GM23248 (cell line): ENCODE data around the gene LRRK2.

Experiments used
- EZH2 ChIP-seq: fragments of 200-600 bp; sonication (generic); IDR thresholded peaks from 2 replicates; pipeline ENCODE4 v1.6.1; 2018; ENCODE audit warnings: antibody characterized with exemption, mild to moderate bottlenecking; ENCODE audit not compliant: insufficient read depth, poor library complexity, severe bottlenecking
- EZH2phosphoT487 ChIP-seq: fragments of 200-600 bp; sonication (generic); IDR thresholded peaks from 2 replicates; pipeline ENCODE4 v1.6.1; 2018; ENCODE audit warnings: antibody characterized with exemption, moderate library complexity, mild to moderate bottlenecking, low read depth; ENCODE audit not compliant: insufficient read depth

DNA sequence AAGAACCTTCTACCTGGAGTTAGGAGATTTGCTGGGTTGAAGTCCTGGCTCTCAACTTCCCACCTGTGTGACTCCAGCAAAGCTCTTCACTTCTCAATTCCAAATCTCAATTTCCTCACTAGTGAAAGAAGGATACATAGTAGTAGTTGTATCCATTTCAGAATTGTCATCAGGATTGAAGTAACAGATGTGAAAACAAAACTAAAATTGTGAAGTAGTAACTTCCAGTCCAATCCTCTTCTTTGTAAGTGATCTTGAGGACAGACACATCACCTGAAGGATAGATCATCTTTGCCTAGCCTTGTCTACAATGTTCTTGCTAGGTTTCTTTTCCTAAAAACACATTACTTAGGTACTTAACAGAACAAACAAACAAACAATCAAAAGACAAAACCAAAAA, 1.2 kb upstream of the LRRK2 start:
- TF ChIP-seq EZH2 (no peak), EZH2phosphoT487 (no peak)
